GM12875 (cell line): ENCODE measurements around the gene RSU1.

ENCODE experiments used
- H3K4me3 ChIP-seq: one replicate; pipeline ENCODE4 v1.5.1; 2011; ENCODE audit warnings: low read depth, low read length, control low read depth
- TF ChIP-seq, protein P1 (sequence below): IDR thresholded peaks from 2 replicates; pipeline ENCODE4 v1.5.1; 2011; ENCODE audit warnings: low read depth, mild to moderate bottlenecking, control low read depth, inconsistent platforms, low read length, moderate library complexity, borderline replicate concordance; ENCODE audit not compliant: insufficient read depth

RSU1 gene

DNA sequence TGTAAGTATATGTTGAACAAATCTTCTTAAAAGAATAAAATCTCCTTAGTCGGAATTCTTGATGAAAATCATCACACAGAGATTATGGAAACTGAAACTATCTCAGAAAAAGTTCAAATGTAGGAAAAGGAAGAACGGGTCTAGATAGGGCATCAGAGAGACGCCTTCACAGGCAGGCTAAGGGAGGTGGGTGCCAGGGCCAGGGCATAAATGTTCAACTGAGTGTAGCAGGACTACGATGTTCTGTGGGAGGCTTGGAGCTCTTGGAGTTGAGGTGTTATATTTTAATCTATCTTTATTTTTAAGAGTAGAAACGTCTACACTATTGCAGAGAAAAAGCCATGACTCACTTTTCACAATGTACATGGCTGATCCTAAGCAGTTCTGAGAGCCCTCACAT is 101.2 kb downstream of the RSU1 start:
- TF ChIP-seq, protein P1, sequence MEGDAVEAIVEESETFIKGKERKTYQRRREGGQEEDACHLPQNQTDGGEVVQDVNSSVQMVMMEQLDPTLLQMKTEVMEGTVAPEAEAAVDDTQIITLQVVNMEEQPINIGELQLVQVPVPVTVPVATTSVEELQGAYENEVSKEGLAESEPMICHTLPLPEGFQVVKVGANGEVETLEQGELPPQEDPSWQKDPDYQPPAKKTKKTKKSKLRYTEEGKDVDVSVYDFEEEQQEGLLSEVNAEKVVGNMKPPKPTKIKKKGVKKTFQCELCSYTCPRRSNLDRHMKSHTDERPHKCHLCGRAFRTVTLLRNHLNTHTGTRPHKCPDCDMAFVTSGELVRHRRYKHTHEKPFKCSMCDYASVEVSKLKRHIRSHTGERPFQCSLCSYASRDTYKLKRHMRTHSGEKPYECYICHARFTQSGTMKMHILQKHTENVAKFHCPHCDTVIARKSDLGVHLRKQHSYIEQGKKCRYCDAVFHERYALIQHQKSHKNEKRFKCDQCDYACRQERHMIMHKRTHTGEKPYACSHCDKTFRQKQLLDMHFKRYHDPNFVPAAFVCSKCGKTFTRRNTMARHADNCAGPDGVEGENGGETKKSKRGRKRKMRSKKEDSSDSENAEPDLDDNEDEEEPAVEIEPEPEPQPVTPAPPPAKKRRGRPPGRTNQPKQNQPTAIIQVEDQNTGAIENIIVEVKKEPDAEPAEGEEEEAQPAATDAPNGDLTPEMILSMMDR = no peak

DNA sequence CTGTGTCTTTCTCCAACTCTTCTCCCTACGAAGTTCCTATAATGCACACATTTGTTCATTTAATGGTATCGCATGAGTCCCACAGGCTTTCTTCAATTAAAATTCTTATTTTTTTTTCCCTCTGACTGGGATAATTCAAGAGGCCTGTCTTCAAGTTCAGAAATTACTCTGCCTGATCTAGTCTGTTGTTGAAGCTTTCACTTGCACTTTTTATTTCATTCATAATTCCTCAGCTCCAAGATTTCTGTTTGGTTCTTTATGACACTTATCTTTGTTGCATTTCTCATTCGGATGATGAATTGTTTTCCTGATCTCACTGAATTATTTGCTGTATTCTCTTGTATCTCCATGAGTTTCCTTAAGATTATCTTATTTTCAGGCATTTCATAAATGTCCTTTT is 103.9 kb downstream of the RSU1 start:
- H3K4me3 ChIP-seq = no peak overlapping the region
- TF ChIP-seq, protein P1 = no peak

More for the DNA sequence above, 101.2 kb downstream of the RSU1 start:
- no peak overlapping the region for H3K4me3 ChIP-seq

DNA sequence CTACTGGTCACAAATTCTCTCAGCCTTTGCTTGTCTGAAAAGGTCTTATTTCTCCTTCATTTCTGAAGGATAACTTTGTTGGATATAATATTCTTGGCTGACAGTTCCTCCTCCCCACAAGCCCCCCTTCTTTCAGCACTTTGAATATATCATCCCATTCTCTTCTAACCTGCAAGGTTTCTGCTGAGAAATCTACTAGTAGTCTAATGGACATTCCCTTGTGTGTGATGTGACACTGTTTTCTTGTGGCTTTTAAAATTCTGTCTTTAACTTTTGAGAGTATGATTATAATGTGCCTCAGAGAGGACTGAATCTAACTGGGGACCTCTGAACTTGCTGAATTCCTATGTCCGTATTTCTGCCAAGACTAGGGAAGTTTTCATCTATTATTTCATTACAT is 104.3 kb downstream of the RSU1 start:
- no peak overlapping the region for H3K4me3 ChIP-seq
- TF ChIP-seq, protein P1 = no peak

DNA sequence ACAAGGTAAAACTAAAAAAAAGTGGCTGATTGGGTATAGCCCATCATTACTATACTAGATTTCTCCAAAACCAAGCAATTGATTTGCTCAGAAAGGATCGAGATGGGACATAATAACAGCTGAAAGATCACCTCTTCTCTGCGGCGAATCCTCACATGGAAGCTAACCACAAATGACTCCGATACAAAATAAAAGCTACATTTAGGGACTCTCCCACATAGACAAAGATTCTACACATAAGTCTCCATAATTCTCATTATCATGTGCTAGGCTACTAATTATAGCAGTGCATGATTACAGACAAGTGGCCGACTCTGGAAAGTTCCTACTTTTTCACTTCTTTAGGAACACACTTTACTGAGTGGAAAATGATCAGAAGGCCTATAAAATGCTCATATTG is 116.9 kb downstream of the RSU1 start:
- TF ChIP-seq, protein P1 = no peak
- H3K4me3 ChIP-seq = no peak overlapping the region

DNA sequence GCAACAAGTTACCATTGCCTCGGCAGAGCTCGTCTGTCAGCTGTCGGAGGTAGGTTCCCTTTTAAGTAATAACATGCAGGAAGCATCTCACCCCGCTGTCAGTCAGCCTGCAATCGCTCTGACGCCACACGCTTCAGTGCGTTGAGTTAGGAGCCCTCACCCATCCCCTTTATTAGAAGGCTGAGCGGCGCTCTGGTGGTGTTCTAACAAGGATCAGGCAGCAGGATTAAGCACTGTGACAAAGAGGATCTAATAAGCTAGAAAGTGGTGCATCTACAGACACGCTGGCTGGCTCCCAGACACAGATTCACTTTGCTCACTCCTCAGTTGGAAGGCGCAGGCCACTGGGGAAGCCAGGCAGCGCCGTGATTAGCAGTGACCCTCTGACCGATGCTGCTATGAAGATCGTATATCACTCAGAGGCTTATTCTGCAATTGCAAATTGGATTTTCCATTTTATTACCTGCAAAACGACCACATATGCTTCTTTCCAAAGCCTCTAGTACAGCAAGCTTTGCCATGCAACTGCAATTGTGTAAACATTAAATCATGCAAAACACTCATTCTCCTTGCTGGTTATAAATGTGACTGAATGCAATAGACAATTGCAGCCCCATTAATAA is 117.7 kb downstream of the RSU1 start:
- TF ChIP-seq, protein P1 = no peak
- no peak overlapping the region for H3K4me3 ChIP-seq

DNA sequence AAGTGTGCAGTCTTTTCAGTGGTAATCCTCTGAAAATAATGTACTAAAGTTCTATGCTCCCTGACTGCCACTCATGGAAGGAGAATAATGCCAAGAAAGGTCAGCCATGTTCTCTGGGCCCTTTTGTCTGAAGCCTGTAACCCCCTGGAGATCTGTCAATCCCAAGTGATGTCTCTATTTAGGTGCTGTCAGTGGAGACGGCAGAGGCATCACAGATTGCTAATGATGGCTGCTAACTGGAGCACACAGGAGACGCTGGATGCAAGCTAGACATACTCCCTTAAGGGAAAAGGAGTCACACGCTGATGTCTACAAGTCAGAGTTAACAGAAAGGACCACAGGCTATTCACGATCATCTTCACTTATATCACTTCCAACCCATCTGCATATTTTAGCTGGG is 118.8 kb downstream of the RSU1 start:
- TF ChIP-seq, protein P1 = no peak
- H3K4me3 ChIP-seq = no peak overlapping the region

DNA sequence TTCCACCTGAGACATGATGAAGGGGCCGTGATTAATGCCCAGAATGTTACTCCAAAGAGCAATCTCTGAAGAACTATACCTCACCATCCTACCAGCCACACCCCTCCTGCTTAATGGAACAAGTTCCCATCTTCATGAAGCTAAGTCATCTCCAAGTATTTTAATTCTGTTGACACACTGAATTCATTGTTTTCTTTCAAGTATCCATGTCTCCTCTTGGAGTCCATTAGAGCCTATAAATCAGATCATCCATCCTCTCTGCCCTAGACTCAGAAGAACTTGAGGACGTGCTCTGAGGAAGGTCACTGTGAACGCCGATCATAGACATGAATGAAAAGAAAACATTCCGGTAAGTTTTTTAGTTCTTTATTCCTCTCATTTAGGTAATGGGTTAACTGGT is 126.8 kb downstream of the RSU1 start:
- no peak overlapping the region for H3K4me3 ChIP-seq
- TF ChIP-seq, protein P1 = no peak
